Body of pancreas (tissue), 4 donors: ENCODE measurements around the gene GUCA2B.

ENCODE experiments used
- POLR2A ChIP-seq, 3 donors: fragments of 450-650 bp; IDR thresholded peaks; one replicate each; pipeline ENCODE4 v1.6.1; 2016; ENCODE audit warnings: antibody characterized with exemption in 3 of 3, mild to moderate bottlenecking in 2 of 3
- TF ChIP-seq, protein P1 (sequence below), 7 experiments: fragments of 450-650 bp in 4 of 7; fragments of 200-600 bp in 3 of 7; sonication (generic) in 3 of 7; IDR thresholded peaks; one replicate each; pipeline ENCODE4 v1.5.1; 2016 to 2019; ENCODE audit warnings: antibody characterized with exemption in 7 of 7

GRCh38 chr1:42125552-42125951 lies 27.7 kb upstream of the GUCA2B start:
- no peak for TF ChIP-seq POLR2A (IDR thresholded peaks at IDR 0.05)
- TF ChIP-seq, protein P1, sequence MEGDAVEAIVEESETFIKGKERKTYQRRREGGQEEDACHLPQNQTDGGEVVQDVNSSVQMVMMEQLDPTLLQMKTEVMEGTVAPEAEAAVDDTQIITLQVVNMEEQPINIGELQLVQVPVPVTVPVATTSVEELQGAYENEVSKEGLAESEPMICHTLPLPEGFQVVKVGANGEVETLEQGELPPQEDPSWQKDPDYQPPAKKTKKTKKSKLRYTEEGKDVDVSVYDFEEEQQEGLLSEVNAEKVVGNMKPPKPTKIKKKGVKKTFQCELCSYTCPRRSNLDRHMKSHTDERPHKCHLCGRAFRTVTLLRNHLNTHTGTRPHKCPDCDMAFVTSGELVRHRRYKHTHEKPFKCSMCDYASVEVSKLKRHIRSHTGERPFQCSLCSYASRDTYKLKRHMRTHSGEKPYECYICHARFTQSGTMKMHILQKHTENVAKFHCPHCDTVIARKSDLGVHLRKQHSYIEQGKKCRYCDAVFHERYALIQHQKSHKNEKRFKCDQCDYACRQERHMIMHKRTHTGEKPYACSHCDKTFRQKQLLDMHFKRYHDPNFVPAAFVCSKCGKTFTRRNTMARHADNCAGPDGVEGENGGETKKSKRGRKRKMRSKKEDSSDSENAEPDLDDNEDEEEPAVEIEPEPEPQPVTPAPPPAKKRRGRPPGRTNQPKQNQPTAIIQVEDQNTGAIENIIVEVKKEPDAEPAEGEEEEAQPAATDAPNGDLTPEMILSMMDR (IDR thresholded peaks at IDR 0.05): no peak
